ENCODE results near the gene SMARCA4. TPM values are rescaled to one million over a fixed set of nuclear protein-coding genes. Genes with fewer than 3 reads are reported as not detected.

Gene SMARCA4
- 47.2 and 57.9 TPM in 2 replicates for total RNA-seq (2014; rRNA removed; shearing (Covaris generic))

- DNase-seq (ENCODE audit: low spot score) = peak; percentile 93
Measured at GRCh38 chr19:10960314-10961072, at the start of gene SMARCA4. Gene SMARCA4 (plus strand): TSS chr19:10961030. CDS start chr19:10984152, 23,122 bp downstream.

GRCh38 chr19:10911579-10912363, 49.1 kb upstream of the SMARCA4 start:
- DNase-seq (ENCODE audit: low spot score) = peak; percentile 4

GRCh38 chr19:10912619-10913018, 48.2 kb upstream of the SMARCA4 start:
- no peak for DNase-seq (ENCODE audit: low spot score)

GRCh38 chr19:10913716-10914340, 47.0 kb upstream of the SMARCA4 start:
- peak; percentile 3 for DNase-seq (ENCODE audit: low spot score)

GRCh38 chr19:10915130-10916091, 45.4 kb upstream of the SMARCA4 start:
- DNase-seq (ENCODE audit: low spot score) = peak; percentile 30

- DNase-seq (ENCODE audit: low spot score) = no peak
Measured at GRCh38 chr19:10916602-10917001, 44.2 kb upstream of the SMARCA4 start.

- DNase-seq (ENCODE audit: low spot score) = no peak
Measured at GRCh38 chr19:10918359-10918758, 42.5 kb upstream of the SMARCA4 start.

- no peak for DNase-seq (ENCODE audit: low spot score)
Measured at GRCh38 chr19:10919352-10920287, 41.2 kb upstream of the SMARCA4 start.

- no peak for DNase-seq (ENCODE audit: low spot score)
Measured at GRCh38 chr19:10920288-10920655, 40.6 kb upstream of the SMARCA4 start.

GRCh38 chr19:10920781-10921180, 40.0 kb upstream of the SMARCA4 start:
- no peak for DNase-seq (ENCODE audit: low spot score)

GRCh38 chr19:10921199-10921909, 39.5 kb upstream of the SMARCA4 start:
- no peak for DNase-seq (ENCODE audit: low spot score)

- no peak for DNase-seq (ENCODE audit: low spot score)
Measured at GRCh38 chr19:10921910-10922637, 38.8 kb upstream of the SMARCA4 start.

- no peak for DNase-seq (ENCODE audit: low spot score)
Measured at GRCh38 chr19:10922638-10923014, 38.2 kb upstream of the SMARCA4 start.

- DNase-seq (ENCODE audit: low spot score) = no peak
Measured at GRCh38 chr19:10923260-10924112, 37.3 kb upstream of the SMARCA4 start.

- DNase-seq (ENCODE audit: low spot score) = no peak
Measured at GRCh38 chr19:10924597-10924996, 36.2 kb upstream of the SMARCA4 start.

GRCh38 chr19:10927730-10928562, 32.9 kb upstream of the SMARCA4 start:
- no peak for DNase-seq (ENCODE audit: low spot score)
